HepG2 (cell line): ENCODE data around the gene HSPA14. TPM values are rescaled to one million over a fixed set of nuclear protein-coding genes. Genes with fewer than 3 reads are reported as not detected.

Experiments
- ATF6 ChIP-seq: sonication (generic); formaldehyde crosslinking; conservative IDR thresholded peaks from 2 replicates; pipeline ENCODE4 v1.4.0; 2020; ENCODE audit warnings: missing genetic modification reagents
- GATA4 ChIP-seq: sonication (generic); IDR thresholded peaks from 2 replicates; pipeline ENCODE4 v1.6.1; 2016; ENCODE audit warnings: antibody characterized with exemption, low read depth, borderline replicate concordance
- HNF1B ChIP-seq: sonication (generic); formaldehyde crosslinking; IDR thresholded peaks from 2 replicates; pipeline ENCODE4 v1.5.1; 2020; ENCODE audit warnings: mild to moderate bottlenecking, moderate library complexity, missing genetic modification reagents
- LCORL ChIP-seq, 2 experiments: fragments of 450-650 bp in 1 of 2; sonication (generic) in 1 of 2; formaldehyde crosslinking in 1 of 2; IDR thresholded peaks; 2 replicates each; pipeline versions ENCODE4 v1.5.0 to v1.6.1; 2017 to 2020; ENCODE audit warnings: antibody characterized with exemption in 1 of 2, missing genetic modification reagents in 1 of 2
- NCOA1 ChIP-seq: sonication (generic); formaldehyde crosslinking; IDR thresholded peaks from 2 replicates; pipeline ENCODE4 v1.9.0; 2021; ENCODE audit warnings: missing genetic modification reagents
- NR1H2 ChIP-seq: sonication (generic); formaldehyde crosslinking; IDR thresholded peaks from 2 replicates; pipeline ENCODE4 v1.8.1; 2022; ENCODE audit warnings: low read depth, missing genetic modification reagents, borderline replicate concordance
- PRPF4 ChIP-seq: fragments of 200-400 bp; formaldehyde crosslinking; IDR thresholded peaks from 2 replicates; pipeline ENCODE4 v1.6.1; 2016; ENCODE audit warnings: low read length, low read depth; ENCODE audit not compliant: poor library complexity, severe bottlenecking
- RAD21 ChIP-seq: fragments of 450-650 bp; formaldehyde crosslinking; IDR thresholded peaks from 2 replicates; pipeline ENCODE4 v1.5.0; 2020; ENCODE audit warnings: mild to moderate bottlenecking
- SAP130 ChIP-seq: IDR thresholded peaks from 2 replicates; pipeline ENCODE4 v1.6.1; 2016; ENCODE audit warnings: low read depth
- SRSF4 ChIP-seq: fragments of 200-400 bp; formaldehyde crosslinking; IDR thresholded peaks from one replicate; pipeline ENCODE4 v1.6.1; 2018; ENCODE audit warnings: mild to moderate bottlenecking, low read depth, low read length, moderate library complexity; ENCODE audit not compliant: poor library complexity, severe bottlenecking
- TEAD3 ChIP-seq: optimal IDR thresholded peaks from 2 replicates; pipeline ENCODE3; 2016; ENCODE audit warnings: borderline replicate concordance
- ZNF136 ChIP-seq: sonication (generic); formaldehyde crosslinking; IDR thresholded peaks from 2 replicates; pipeline ENCODE4 v1.8.1; 2022; ENCODE audit warnings: low read depth, mild to moderate bottlenecking, moderate library complexity, missing genetic modification reagents
- ZNF142 ChIP-seq: sonication (generic); formaldehyde crosslinking; IDR thresholded peaks from 2 replicates; pipeline ENCODE4 v1.4.0; 2020; ENCODE audit warnings: missing genetic modification reagents
- ZNF263 ChIP-seq: sonication (generic); formaldehyde crosslinking; IDR thresholded peaks from 2 replicates; pipeline ENCODE4 v1.4.0; 2020; ENCODE audit warnings: missing genetic modification reagents
- ZNF383 ChIP-seq: sonication (generic); formaldehyde crosslinking; IDR thresholded peaks from 2 replicates; pipeline ENCODE4 v1.4.0; 2020; ENCODE audit warnings: missing genetic modification reagents, mild to moderate bottlenecking, borderline replicate concordance
- ZNF557 ChIP-seq: sonication (generic); formaldehyde crosslinking; IDR thresholded peaks from 2 replicates; pipeline ENCODE4 v1.4.0; 2020; ENCODE audit warnings: missing genetic modification reagents
- ZNF562 ChIP-seq: sonication (generic); formaldehyde crosslinking; IDR thresholded peaks from 2 replicates; pipeline ENCODE4 v1.8.0; 2022; ENCODE audit warnings: missing genetic modification reagents, borderline replicate concordance
- ZSCAN20 ChIP-seq: sonication (generic); formaldehyde crosslinking; IDR thresholded peaks from 2 replicates; pipeline ENCODE4 v1.4.0; 2020; ENCODE audit warnings: missing genetic modification reagents, mild to moderate bottlenecking, borderline replicate concordance
- polyA plus RNA-seq, 8 experiments: library from polyadenylated mRNA; depleted of rRNA in 3 of 8; stranded (reverse) in 7 of 8; unstranded in 1 of 8; fragments of >200 nt; fragmentation: Illumina TruSeq in 4 of 8; extraction: Trizol in 4 of 8; gene quantifications; 2 replicates each; pipeline versions ENCODE4 v1.2.1 to v1.2.3, GENCODE V29; 2011 to 2016; ENCODE audit warnings: low read depth in 4 of 8, missing spikeins in 1 of 8, mixed read lengths in 1 of 8; ENCODE audit not compliant: insufficient read depth in 1 of 8
- total RNA-seq, 5 experiments: library from RNA; depleted of rRNA; stranded (reverse); fragments of >200 nt; fragmentation: Illumina TruSeq; extraction: Trizol; gene quantifications; 2 replicates each; pipeline ENCODE4 v1.2.3, GENCODE V29; 2016; ENCODE audit warnings: low read depth in 1 of 5
- TF ChIP-seq, protein P1 (sequence below): sonication (generic); formaldehyde crosslinking; IDR thresholded peaks from 2 replicates; pipeline ENCODE4 v1.4.0; 2020; ENCODE audit warnings: missing genetic modification reagents

Gene HSPA14
- total and polyA plus RNA-seq, 2 of the 13 experiments (the other 11 are each of a cell fraction or from before 2014, with no cell fraction given) = 10.7 to 29.8 TPM

GRCh38 chr10:14879124-14879927 is 41.2 kb downstream of the HSPA14 start (continued):
- TF ChIP-seq, protein P1, sequence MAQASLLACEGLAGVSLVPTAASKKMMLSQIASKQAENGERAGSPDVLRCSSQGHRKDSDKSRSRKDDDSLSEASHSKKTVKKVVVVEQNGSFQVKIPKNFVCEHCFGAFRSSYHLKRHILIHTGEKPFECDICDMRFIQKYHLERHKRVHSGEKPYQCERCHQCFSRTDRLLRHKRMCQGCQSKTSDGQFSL (CRISPR knock-in tag) = 0 out of 2 replicates have a peak, but pooled peaks have one; percentile 26
- TF ChIP-seq RAD21 = no peak
- no peak for TF ChIP-seq ZNF557 (CRISPR knock-in tag)
- TF ChIP-seq ZSCAN20 (CRISPR knock-in tag) = no peak
- TF ChIP-seq SRSF4 = no peak
- TF ChIP-seq LCORL (IDR thresholded peaks at IDR 0.05) = no peak
- TF ChIP-seq LCORL (CRISPR knock-in tag; IDR thresholded peaks at IDR 0.05) = no peak
- TF ChIP-seq ZNF142 = no peak
- no peak for TF ChIP-seq NR1H2
- no peak for TF ChIP-seq ZNF383
- no peak for TF ChIP-seq ATF6 (CRISPR knock-in tag)
- no peak for TF ChIP-seq ZNF562 (CRISPR knock-in tag)
- TF ChIP-seq ZNF263 = no peak
- 0 out of 2 replicates have a peak, but pooled peaks have one; percentile 22 for TF ChIP-seq HNF1B (CRISPR knock-in tag)
- no peak for TF ChIP-seq ZNF136
- no peak for TF ChIP-seq GATA4
- TF ChIP-seq TEAD3 (CRISPR knock-in tag) = no peak
- TF ChIP-seq PRPF4 = no peak
- TF ChIP-seq SAP130 (CRISPR knock-in tag) = no peak; the same call in 1 of the 2 replicates
- TF ChIP-seq NCOA1 = no peak
